HG03045 (cell line): ENCODE measurements around the gene LYST.

Experiments used
- ATAC-seq: cut with Tn5 transposase; IDR thresholded peaks from one replicate; pipeline ENCODE4 v1.9.1; 2021; ENCODE audit warnings: mild to moderate bottlenecking, moderate library complexity; ENCODE audit not compliant: unreplicated experiment

LYST gene

DNA sequence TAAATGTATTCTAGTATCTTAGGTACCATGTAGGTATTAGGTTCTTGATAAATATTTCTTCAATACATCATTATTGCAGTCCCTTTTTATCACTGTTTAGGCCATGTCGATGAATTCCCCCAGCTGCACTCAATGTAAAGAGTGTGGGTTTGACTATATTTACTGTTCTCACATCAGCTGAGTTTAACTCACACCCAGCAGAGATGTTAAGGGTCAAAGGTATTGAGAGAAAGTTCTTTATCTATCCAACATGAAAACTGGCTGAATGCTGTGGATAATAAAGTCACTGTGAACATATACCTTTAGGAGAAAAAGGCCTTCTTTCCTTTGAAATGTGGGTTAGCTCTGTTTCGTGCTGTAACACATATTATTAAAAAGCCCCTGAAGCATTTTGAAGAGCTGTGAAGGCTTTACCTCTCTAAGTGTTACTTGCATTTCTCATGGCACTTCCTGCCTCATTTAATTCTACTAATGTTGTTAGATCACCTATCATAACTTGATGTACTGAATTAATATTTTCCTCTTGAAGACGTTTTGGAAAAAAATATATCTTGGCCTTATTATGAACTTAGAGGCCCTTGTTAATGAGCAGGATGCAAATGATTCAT, 19.1 kb upstream of the LYST start:
- ATAC-seq, result no peak

DNA sequence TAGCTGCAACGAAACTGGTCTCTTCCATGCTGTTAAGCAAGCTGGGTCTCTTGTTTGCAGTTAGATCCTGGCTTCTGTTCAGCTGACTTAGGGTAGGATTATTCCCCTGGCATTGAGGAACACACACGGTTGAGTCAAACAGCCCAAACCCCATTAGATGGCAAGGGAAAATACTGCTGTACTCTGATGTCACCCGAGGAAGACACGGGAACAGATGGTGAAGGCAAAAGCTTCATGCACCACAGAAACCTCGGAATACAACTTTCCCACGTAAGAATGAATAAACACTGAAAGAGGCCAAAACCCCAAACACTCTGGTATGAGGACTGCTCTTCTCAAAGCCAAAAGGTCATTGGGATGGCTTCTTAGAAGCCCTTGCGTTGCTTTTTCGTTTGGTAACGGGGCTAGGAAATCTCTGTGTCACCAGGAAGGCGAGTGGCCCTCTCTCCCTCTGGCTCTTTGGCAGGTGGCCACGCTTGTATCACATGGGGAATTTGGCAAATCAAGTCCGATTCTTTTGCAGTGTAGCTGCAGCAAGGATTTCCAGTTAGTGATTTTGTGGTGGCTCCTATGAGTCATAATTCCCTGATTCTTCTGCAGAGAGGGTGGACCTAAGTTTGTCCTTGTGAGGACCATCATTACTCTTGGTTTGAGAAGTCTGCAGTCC, 16.7 kb upstream of the LYST start:
- ATAC-seq, result no peak

DNA sequence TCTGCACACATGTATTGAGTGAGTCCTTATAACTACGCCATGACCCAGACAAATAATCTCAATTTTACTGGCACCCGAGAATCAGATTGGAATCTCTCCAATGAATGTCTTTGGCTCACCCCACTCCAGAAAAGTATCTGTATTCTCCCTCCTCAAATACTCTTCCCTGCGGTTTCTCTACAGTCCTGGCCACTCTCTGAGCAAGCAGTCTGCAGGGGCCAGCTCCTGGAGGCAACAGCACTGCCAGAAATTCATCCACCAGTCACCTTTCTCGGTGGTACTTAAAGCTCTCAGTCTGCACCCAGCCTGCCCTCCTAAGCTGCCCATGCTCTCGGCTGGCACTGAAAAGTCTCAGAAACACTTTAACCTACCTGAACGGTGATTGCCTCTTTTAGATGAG, 16.1 kb upstream of the LYST start:
- ATAC-seq, result no peak

DNA sequence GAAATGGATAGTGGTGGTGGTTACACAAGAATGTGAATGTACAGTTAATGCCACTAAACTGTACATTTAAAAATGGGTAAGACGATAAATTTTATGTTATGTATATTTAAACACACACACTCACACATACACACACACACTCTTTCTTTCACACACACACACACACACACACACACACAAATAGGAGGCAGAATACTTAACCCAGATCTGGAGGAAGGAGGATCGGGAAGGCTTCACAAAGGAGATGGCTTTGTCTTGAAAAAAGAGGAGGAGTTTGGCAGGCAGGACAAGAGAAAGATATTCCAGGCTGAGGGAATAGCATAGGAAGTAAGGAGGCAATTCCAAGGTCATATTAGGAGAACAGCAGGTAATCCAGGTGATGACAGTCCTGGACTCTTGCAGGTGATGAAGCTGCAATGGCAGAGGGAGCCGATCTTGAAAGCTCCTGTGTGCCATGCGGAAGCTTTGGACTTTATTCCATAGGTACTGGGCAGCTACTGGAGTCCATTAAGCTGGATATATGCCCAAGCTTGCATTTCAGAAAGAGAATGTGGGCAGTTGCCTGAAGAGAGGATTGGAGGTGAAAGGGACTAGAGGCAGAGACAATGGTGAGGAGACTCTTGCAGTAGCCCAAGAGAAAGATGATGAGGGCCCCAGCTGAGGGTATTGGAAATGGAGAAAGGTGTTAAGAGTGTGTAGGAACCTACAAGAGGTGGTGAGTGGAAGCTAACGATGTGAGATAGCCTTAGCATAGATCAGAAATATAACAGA, 15.4 kb upstream of the LYST start:
- no peak for ATAC-seq

DNA sequence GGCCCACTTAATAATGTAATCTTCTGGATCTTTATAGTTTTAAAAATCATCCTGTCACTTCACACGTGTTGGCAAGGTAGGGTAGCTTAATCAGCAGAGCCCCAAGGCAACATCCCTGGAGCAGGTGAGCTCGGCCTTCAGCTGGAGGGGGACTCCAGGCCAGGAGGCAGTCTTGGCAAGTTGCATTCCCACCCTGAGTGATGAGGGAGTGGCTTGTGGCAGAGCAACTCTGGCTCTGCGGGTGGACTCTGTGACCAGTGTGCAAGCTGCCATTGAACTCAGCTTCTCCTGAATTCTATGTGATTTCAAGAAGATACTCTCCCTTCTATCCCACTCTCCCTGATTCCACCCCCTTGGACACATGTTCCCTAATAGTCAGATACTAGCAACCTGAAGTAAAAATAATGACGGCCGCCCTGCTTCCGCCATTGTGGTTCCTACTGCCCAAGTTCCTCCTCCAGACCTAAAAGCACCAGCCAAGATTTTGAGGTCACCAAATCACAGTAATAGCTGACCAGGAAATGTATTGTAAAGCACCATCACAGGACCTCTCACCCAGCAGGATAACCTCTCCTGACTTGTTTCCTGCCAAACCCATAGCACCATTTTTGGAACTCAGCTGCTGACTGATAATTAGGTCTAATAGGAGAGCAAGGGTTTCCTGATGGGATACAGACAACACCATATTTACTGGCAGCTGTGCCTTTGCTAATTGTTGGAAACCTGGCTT, 11.5 kb upstream of the LYST start:
- ATAC-seq, result no peak

DNA sequence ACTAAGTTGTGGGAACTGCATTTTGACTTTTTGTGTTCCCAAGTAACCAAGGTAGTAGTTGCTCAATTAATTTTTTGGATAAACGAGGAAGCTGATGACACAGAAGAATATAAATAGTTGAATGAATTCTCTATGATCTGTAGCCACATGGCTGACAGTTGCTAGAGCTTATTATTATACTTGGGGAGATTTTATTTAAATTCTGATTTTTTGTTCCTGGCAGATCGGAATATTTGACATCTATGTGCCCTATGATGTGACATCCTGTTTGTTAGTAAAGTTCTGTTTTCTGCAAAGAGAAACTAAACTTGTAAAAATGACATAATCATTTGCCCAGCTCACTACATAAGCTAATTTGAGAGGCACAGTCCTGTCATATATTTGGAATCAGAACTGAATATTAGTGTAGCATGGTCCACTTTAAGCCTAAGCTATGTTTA, 9.7 kb upstream of the LYST start:
- no peak for ATAC-seq

DNA sequence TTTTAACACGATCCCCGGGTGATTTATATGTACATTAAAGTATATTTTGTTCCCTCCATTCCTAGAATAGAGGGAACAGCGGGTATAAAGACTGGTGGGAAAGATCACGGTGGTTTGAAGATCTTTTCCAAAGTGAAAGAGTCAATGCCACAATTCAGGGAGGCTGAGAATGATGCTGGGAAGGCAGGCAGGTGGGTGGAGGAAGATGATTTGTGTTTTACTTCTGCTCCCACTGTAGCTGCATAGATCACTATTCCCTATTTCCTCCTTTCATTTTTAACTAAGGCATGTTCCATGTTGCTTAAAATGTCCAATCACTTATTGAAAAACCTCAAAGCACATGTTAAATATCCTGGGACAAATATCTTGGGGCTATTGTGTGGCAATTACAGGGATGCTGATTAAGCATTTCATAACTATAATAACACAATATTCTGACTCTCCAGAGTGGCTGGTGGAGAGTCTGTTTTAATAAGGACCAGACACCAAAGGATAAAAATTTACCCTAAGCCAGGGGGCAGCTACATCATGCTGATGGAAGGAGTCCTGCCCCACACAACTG, 8.4 kb upstream of the LYST start:
- ATAC-seq, result no peak

DNA sequence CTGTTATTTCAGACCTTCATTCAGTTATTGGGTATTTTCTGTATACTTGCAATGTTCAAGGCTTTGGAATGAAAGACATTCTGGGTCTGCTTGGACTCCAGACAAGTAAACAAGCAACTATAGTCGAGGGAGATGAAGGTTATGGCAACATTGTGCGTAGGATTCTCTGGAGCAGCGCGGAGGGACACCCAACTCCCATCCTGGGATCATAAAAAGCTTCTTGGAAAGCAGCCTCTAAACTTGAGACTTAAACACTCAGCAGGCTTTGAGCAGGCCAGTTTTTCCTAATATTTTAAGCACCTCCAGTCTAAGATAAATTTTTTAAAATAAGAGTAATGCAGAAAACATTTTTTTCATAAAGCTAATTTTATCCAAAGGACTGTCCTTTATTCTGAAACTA, 7.6 kb upstream of the LYST start:
- ATAC-seq, result no peak

DNA sequence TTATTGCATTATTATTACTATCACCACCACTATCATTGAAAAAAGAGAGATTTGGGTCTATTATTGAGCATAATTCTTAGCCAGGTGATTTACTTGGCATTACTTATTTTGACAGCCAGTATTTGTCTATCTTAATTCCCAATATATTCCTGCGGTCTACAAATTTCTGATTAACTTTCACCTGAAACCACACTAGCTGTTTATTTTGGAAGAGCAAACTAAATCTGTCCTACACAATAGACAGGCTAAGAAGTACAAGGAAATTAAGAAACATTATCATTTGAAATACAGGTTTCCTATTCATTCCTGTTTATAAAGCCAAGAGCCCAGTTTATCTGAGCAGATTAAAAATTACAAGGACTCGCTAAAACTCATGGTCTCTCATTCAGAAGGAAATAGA, 6.9 kb upstream of the LYST start:
- ATAC-seq, result no peak

DNA sequence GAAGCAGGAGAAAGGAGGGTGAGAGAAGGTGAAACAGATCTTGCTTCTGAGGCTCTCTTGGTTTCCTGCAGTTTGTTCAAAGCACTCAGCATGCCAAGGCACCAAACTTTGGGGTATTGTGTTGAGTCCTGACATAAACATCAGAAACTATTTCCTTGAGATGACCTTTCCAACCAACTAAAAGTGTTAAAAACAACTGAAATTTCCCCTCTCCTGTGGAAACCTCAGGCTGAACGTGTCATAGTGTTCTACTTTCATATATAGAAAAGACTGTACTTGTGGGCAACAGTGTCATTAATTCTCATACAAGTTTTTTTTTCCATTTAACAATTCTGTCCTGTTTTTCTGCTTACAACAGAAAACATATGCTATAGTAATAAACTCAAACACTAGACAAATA, 6.3 kb upstream of the LYST start:
- no peak for ATAC-seq

DNA sequence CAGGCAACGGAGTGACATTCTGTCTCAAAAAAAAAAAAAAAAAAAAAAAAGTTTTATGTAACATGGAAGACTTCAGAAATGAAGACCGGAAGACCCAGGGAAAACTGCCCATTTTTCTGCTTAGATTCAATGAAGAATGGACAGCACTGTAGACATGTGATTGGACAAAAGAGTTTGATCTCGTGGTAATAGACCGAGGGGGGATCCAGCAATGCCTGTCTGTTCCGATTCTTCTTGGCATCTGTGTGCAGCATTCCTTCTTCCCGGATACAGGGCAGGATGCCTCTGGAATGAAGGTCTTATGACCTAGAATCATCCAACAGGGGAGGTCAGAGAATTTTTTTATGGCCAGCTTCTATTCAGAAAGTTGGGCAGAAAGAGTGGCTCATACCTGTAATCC, 5.6 kb upstream of the LYST start:
- ATAC-seq, result no peak

DNA sequence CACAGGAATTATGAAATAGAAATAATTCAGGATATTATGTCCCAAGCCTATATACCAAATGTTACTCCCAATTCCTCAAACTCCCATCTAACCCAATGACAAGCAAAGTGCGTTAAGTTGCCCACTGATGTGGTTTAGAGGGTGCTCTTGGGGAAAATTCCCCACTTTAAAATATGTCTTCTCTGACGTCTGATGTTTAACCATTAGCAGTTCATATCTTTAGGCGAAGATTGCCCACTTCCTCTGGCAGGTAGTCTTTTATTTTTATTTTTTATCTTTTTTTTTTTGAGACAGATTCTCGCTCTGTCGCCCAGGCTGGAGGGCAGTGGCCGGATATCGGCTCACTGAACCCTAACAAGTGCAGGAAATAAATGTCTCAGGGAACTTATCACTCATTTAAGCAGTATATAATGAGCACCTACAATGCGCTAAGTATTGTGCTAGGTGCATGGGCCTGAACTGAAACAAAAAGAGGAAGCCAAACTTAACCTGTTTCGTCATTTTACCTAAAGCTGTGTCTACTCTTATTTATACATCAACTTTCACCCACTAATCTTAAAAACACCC, 1.3 kb upstream of the LYST start:
- ATAC-seq, result no peak

DNA sequence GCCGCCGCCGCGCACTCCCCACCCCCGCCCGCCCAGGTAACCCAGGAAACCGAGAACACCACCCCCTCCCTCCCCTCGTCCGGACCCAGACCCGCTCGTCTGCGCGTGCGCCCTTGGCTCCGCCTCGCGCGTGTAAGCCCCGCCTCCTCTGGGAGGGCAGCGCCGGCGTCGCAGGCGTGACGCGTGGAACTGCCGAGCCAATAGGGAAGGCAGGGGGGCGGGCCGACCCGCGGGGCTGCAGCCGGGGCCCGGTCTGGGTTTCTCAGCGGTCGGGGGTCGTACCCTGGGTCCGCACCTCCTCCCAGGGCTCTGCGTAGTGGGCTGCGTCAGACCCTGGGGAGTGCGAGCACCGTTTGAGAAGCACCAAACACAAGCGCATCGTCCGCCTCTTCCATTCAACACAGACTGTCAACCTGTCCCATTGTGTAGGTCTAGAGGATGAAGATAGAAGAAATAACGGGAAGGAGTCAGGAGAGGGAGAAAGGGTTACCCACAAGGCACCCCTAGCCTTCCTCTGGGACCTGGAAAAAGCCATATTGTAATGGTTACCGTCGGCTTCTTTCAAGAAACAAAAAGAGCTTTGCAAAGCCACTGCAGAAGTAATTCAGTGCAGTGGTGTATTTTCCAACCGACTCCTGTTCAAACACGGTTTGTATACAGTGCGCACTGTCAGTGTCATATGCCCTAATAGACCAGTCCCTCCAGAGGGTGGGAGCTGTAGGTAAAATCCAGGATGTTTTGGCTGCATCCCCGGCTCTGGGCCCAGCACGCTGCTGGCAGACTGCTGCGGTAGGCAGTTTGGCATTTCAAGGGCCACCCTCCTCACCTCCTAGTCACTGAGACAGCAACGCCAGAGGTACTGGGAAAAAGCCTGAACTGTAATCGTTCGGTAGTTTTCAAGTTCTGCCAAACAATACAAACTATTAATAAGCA, 473 bp upstream of the LYST start:
- ATAC-seq, result peak; percentile 78

DNA sequence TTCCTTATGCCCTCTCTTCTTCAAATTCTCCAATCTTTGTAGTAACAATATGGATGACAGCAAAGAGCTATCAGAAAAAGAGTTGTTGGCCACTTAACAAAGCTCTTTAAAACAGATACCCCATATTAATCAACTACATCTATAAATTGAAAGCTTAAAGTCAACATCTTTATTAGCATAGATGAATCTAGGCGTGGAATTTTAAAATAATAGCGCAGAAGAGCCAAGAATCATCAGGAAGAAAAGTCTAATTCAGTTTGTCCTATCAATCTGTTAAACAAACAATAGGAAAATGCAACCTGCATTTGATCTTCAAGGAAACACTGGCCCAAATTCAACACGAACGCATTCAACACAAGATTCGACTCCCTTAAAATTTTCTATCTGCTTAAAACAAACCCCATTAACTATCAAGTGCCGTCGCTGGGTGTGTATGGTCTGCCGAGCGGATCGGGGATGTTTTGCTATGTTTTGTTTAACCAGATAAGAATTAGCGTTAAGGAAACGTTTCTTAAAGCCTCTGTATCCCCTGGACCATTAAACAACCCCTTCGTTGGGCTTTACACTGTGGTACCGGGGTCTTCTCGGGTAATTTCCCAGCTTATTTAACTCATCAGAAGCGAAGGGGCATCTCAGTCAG, 1.0 kb downstream of the LYST start:
- no peak for ATAC-seq

DNA sequence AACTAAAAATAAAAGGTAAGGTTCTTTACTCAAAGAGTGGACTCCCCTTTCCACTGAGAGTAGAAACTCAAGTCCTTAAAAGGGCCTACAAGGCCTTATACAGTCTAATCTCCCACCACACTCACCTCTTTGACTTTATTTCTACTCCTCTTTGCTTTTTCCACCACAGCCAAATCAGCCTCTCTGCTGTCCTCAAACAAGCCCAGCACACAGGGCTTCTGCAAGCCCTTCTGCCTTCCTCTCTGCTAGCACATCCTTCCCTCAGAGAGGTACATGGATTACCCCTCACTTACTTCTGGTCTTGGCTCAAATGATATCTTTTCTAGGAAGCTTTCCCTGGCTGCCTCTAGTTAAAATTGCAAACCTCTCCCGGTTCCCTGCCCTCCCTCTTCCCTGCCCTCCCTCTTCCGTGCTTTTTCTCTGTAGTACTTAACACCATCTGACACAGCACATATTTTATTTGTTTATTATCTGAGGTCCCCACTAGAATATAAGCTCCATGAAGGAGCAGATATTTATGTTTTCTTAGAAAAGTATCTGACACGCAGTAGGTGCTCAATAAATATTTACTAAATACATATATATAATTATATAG, 1.7 kb downstream of the LYST start:
- ATAC-seq, result no peak

DNA sequence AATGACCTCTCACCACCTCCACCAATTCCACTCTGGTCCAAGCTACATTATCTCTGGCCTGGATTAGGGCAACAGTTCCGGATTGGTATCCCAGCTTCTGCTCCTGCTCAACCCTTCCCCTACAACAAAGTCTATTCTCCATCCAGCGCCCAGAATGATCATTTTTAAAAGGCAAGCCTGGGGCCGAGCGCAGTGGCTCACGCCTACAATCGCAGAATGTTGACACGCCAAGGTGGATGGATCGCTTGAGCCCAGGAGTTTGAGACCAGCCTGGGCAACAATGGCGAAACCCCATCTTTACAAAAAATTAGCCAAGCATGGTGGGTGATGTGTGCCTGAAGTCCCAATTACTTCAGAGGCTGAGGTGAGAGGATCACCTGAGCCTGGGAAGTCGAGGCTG, 2.2 kb downstream of the LYST start:
- ATAC-seq, result no peak

DNA sequence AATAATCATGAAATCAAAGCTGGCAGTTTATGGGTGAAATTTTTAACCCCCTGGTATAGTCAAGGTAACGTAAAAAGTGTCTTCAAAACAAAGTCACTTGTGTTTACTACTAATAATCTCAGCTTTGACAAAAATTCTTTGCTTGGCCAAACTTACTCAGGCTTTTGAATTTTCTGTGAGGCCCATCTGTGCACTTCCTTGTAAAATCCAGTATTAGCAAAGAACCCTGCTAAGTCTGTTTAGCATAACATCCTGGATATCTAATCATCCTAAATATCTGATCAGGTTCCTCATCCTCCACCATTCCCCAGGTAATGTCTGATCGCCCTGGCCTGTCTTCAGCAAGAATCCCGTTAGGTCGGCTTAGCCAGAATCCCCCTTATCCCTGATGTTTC, 3.0 kb downstream of the LYST start:
- ATAC-seq, result no peak

DNA sequence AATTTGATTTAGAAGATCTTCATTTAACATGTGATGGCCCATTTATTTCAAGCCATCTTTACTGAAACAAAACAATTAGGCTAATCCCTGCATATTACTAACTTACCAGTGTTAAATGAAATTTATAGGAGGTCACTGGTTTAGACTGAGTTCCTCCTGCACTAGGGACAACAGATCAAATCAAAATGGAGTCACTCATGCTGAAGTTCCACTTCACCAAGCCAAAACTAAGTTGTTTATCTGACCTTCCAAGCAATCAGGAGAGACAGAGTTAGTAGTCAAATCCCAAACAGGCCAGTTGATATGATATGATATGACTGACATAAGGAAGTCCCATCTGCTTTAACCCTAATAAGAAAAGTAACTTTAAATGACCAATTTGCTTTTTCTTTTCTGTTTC, 4.8 kb downstream of the LYST start:
- no peak for ATAC-seq

DNA sequence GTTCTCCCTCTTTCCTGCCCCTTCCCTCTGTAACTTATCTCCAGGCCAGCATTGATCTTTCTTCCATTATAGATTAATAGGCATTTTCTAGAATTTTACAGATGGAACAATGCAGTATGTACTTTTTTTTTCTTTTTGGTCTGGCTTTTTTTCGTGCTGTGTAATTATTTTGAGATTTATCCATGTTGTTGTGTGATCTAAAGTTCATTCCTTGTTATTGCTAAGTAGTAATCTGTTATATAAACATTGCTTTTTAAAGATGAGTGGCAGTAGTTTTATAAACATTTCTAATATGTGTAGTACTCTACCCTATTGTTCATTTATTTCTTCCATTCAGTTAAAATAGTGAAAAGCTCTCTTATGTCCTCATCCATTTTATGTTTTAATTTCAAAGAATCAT, 5.9 kb downstream of the LYST start:
- ATAC-seq, result no peak
